Suprapubic skin (tissue), 4 donors: ENCODE data around the gene RAB3C. TPM values are rescaled to one million over a fixed set of nuclear protein-coding genes. Genes with fewer than 3 reads are reported as not detected.

Experiments used
- DNase-seq, 2 donors: peaks; one replicate each; pipeline ENCODE4 v3.0.0-alpha.2; 2019; ENCODE audit warnings: low spot score in 2 of 2
- H3K27ac ChIP-seq: fragments of 200-600 bp; sonication (generic); one replicate; pipeline ENCODE4 v1.5.1; 2019
- H3K27me3 ChIP-seq: fragments of 200-600 bp; sonication (generic); one replicate; pipeline ENCODE4 v1.5.1; 2019
- H3K36me3 ChIP-seq: fragments of 200-600 bp; sonication (generic); one replicate; pipeline ENCODE4 v1.5.1; 2019
- H3K4me1 ChIP-seq: fragments of 200-600 bp; sonication (generic); one replicate; pipeline ENCODE4 v1.5.1; 2019
- H3K4me3 ChIP-seq: fragments of 200-600 bp; sonication (generic); one replicate; pipeline ENCODE4 v1.5.1; 2019; ENCODE audit warnings: mild to moderate bottlenecking
- H3K9me3 ChIP-seq: fragments of 200-600 bp; sonication (generic); one replicate; pipeline ENCODE4 v1.5.1; 2019
- EP300 ChIP-seq: sonication (generic); formaldehyde crosslinking; IDR thresholded peaks from one replicate; pipeline ENCODE4 v1.6.1; 2017; ENCODE audit warnings: antibody characterized with exemption
- POLR2A ChIP-seq, 2 donors: fragments of 450-650 bp; IDR thresholded peaks; one replicate each; pipeline ENCODE4 v1.6.1; 2017; ENCODE audit warnings: antibody characterized with exemption in 2 of 2, mild to moderate bottlenecking in 2 of 2, moderate library complexity in 2 of 2
- POLR2AphosphoS5 ChIP-seq, 3 donors: sonication (generic); formaldehyde crosslinking; IDR thresholded peaks; one replicate each; pipeline ENCODE4 v1.6.1; 2017; ENCODE audit warnings: antibody characterized with exemption in 3 of 3
- WGBS: methylation state at CpG from one replicate; pipeline ENCODE4 v1.1.5; 2018; 5-methylcytosine and 5-hydroxymethylcytosine counted together
- total RNA-seq, 4 donors: library from RNA; depleted of rRNA; stranded (reverse); fragments of >200 nt; gene quantifications; one replicate each; pipeline ENCODE4 v1.1.0, GENCODE V29; 2016
- TF ChIP-seq, protein P1 (sequence below), 2 donors: fragments of 200-600 bp in 1 of 2; fragments of 450-650 bp in 1 of 2; sonication (generic) in 1 of 2; IDR thresholded peaks; one replicate each; pipeline ENCODE4 v1.5.1; 2016 to 2019; ENCODE audit warnings: antibody characterized with exemption in 2 of 2, mild to moderate bottlenecking in 1 of 2, moderate library complexity in 1 of 2

RAB3C gene
- total RNA-seq, 4 donors from 2014 or later = 0.08 to 1.1 (median 0.27) TPM

DNA sequence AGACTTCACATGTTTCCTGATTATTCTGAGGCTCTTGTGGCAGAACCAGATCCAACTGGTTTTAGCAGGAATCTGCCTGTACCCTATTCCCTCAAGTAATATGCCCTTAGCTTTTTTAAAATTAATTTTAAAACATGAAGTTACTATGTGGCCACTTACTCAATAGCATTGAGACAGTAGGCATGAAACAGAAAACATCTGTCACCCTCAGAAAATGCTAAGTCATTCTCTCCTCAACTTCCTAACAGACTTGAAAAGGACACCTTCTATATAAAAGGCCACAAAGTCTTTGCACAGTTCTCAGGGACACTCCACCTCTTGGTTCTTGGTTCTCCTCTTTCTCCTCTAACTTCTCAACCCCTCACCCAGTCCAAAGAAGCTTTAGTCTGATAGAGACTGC, 277.8 kb downstream of the RAB3C start:
- Histone ChIP-seq H3K9me3 (no peaks in the 10 kb centered on the region), H3K4me1 (no peaks in the 10 kb centered on the region), H3K27me3 (no peaks in the 10 kb centered on the region), H3K27ac (no peak overlapping the region), H3K36me3 (no peaks in the 10 kb centered on the region), H3K4me3 (no peak overlapping the region)
- TF ChIP-seq, protein P1, sequence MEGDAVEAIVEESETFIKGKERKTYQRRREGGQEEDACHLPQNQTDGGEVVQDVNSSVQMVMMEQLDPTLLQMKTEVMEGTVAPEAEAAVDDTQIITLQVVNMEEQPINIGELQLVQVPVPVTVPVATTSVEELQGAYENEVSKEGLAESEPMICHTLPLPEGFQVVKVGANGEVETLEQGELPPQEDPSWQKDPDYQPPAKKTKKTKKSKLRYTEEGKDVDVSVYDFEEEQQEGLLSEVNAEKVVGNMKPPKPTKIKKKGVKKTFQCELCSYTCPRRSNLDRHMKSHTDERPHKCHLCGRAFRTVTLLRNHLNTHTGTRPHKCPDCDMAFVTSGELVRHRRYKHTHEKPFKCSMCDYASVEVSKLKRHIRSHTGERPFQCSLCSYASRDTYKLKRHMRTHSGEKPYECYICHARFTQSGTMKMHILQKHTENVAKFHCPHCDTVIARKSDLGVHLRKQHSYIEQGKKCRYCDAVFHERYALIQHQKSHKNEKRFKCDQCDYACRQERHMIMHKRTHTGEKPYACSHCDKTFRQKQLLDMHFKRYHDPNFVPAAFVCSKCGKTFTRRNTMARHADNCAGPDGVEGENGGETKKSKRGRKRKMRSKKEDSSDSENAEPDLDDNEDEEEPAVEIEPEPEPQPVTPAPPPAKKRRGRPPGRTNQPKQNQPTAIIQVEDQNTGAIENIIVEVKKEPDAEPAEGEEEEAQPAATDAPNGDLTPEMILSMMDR (IDR thresholded peaks at IDR 0.05) = no peak
- TF ChIP-seq EP300 = no peak
- no peak for TF ChIP-seq POLR2A (IDR thresholded peaks at IDR 0.05)
- no peak for TF ChIP-seq POLR2AphosphoS5 (IDR thresholded peaks at IDR 0.05)
- DNase-seq = no peak

DNA sequence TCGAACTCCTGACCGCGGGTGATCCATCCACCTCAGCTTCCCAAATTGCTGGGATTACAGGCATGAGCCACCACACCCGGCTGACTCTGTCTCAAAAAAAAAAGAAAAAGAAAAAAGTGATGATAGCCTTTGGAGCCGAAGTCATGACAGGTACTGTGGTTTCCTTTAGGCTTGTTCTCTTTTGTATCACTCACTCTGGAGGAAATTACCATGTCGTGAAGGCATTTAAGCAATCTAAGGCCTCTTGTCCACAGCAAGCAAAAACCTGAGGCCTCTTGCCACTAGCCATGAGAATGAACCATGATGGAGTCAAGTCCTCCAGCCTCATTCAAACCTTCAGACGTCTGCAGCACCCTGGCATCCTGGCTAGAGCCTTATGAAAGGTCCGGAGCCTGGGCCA, 286.1 kb downstream of the RAB3C start:
- 75% methylated on average over 8 of the region's 8 CpGs for WGBS

DNA sequence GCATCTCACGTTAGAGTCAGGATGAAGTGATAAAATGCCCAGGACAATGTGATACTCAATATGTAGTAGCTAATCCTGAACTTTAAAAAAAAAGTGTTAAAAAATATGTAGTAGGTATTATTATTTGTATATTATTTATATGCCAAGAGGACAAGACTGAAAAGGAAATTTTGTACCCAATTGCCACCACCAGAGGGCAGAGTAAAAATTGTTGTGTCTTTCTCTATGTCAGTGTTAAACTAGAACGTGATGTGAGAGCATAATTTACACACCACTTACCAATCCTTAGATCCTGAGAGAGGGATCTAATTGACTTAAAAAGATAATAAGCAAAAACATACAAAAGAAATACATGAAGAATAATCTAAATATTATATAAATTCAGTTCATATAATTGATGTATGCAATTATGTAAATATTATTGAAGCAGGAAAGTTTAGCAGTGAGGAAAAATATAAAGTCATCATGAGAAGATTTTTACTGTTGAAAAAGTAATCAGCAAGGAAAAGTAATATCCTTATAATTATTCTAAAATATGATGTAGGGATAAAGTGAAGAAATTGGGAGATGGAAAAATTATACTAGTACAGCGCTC, 288.9 kb downstream of the RAB3C start:
- TF ChIP-seq, protein P1 (IDR thresholded peaks at IDR 0.05) = peak in 1 of 2 donors; percentile 52
- TF ChIP-seq POLR2AphosphoS5 (IDR thresholded peaks at IDR 0.05) = no peak
- Histone ChIP-seq H3K9me3 (no peaks in the 10 kb centered on the region), H3K36me3 (no peaks in the 10 kb centered on the region), H3K4me1 (no peaks in the 10 kb centered on the region), H3K27me3 (no peaks in the 10 kb centered on the region), H3K27ac (no peak overlapping the region), H3K4me3 (no peak overlapping the region)
- no peak for DNase-seq
- whole genome bisulfite sequencing = 53% methylated on average over 3 of the region's 3 CpGs

More for the DNA sequence above, 286.1 kb downstream of the RAB3C start:
- DNase-seq = no peak
- H3K36me3 ChIP-seq = no peaks in the 10 kb centered on the region
- H3K27me3 ChIP-seq = no peaks in the 10 kb centered on the region
- no peaks in the 10 kb centered on the region for H3K9me3 ChIP-seq
- no peak overlapping the region for H3K27ac ChIP-seq
- TF ChIP-seq POLR2A (IDR thresholded peaks at IDR 0.05) (no peak), POLR2AphosphoS5 (IDR thresholded peaks at IDR 0.05) (no peak), EP300 (no peak)
- TF ChIP-seq, protein P1 (IDR thresholded peaks at IDR 0.05) = no peak
- no peak overlapping the region for H3K4me3 ChIP-seq
- no peaks in the 10 kb centered on the region for H3K4me1 ChIP-seq

DNA sequence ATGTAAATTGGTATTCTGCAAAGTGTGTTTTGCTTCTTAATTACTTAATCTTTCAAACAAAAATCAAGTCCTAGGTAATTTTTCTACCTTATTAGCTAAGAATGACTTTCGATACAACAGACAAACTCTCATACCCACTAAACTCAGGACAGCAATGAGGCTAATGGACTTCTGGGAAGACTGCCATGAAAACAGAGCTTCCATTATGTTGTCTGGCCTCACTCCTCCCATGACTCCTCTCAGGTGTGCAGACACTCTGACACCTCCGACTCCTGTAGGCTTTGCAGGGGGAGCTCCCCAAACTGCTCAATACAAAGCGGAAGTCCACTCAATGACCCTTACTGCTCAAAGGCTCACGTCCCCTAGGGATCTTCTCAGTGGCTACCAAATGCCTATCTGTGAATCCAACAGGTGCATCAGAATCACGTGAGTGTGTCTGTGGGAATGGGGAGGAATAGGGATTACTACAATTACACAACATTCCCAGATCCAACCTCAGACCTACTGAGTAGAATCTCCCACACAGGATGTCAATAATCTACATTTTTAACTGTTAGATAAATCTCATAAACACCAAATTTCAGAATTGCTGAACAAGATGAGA, 289.9 kb downstream of the RAB3C start:
- 94% methylated on average over 5 of the region's 5 CpGs for WGBS
- H3K36me3 ChIP-seq = no peaks in the 10 kb centered on the region
- H3K27ac ChIP-seq = no peak overlapping the region
- no peak for TF ChIP-seq EP300
- no peak for TF ChIP-seq POLR2AphosphoS5 (IDR thresholded peaks at IDR 0.05)
- TF ChIP-seq, protein P1 (IDR thresholded peaks at IDR 0.05) = no peak
- no peaks in the 10 kb centered on the region for H3K27me3 ChIP-seq
- no peaks in the 10 kb centered on the region for H3K4me1 ChIP-seq
- DNase-seq = no peak
- H3K4me3 ChIP-seq = no peak overlapping the region
- no peaks in the 10 kb centered on the region for H3K9me3 ChIP-seq

DNA sequence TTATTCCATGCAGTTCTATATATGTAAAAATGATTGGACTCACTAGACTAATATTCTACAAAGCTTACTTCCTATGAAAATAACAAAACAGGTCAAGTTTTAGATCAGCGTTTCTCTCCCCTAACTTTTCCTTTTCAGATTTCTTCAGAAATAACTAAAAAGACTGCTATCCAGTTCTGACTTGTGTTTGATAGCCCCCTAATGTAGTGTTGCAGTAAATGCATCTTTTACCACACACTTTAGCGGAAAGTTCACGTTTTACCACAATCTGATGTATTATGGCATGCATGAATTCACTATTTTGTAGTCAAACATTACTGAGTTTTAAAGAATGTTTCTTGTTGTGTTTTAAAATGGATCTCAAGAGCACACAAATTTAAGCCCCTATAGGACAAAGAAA, 292.7 kb downstream of the RAB3C start:
- H3K4me3 ChIP-seq = no peak overlapping the region
- H3K4me1 ChIP-seq = no peaks in the 10 kb centered on the region
- no peak overlapping the region for H3K27ac ChIP-seq
- no peak for DNase-seq
- no peaks in the 10 kb centered on the region for H3K9me3 ChIP-seq
- no peaks in the 10 kb centered on the region for H3K27me3 ChIP-seq
- TF ChIP-seq, protein P1 (IDR thresholded peaks at IDR 0.05) = no peak
- no peaks in the 10 kb centered on the region for H3K36me3 ChIP-seq
- 72% methylated on average over 3 of the region's 3 CpGs for WGBS
